Measurements from ENCODE around the gene ONECUT1.
"Not testable (repeated sequence)": the region's sequence is repeated elsewhere in the genome, so short reads cannot be mapped to it uniquely, and the experiment has no call there.

The ONECUT1 gene

DNA sequence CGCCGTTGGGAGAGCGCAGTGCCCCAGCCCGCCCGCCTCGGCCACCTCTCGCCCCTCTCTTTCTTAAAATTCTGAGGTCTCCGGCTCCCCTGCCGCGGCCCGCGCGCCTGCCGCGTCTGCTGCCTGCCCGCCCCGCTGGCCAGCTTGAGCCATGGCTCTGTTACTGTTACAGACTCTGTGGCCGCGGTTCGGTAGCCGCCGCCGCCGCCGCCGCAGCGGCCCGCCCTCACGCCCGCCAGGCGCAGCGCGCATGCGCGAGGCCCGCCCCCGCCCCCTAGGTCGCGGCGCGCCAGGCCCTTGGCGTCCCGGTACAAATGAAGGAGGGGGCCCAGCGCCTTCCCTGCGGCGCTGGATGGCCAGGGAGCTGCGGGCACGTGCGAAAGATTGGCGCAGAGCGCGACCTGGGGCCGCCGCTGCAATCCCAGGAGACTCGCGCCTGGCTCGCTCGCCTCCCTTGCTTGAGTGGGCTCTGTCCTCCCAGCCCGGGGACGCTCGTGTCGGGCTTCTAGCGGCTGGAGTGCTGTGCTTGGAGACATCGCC is at the start of gene ONECUT1:
Gene ONECUT1, minus strand, starts transcription at position 168 of the 540 bp plus-strand sequence. CDS start 452 bp downstream, outside the sequence.
- DNase-seq: peak in 1 of 2 donors; percentile 51

DNA sequence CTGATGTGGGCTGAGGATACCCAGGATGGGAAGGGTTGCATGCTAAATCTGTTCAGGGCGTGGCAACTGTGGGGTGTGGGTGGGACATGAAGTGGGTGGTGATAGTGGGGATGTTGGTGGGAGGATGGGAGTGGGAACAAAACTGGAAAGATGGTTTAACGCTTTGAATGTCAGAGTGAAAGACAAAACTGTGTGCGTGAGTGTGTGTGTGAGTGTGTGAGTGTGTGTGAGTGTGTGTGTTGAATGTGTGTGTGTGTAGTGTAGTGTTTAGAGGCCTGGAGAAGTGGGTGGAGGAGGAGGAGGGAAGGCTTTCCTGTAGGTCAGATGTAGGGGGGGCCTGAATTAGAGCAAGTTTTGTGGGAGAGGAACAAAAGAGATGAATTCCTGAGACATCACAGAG is 44.2 kb upstream of the ONECUT1 start:
- DNase-seq: no peak

DNA sequence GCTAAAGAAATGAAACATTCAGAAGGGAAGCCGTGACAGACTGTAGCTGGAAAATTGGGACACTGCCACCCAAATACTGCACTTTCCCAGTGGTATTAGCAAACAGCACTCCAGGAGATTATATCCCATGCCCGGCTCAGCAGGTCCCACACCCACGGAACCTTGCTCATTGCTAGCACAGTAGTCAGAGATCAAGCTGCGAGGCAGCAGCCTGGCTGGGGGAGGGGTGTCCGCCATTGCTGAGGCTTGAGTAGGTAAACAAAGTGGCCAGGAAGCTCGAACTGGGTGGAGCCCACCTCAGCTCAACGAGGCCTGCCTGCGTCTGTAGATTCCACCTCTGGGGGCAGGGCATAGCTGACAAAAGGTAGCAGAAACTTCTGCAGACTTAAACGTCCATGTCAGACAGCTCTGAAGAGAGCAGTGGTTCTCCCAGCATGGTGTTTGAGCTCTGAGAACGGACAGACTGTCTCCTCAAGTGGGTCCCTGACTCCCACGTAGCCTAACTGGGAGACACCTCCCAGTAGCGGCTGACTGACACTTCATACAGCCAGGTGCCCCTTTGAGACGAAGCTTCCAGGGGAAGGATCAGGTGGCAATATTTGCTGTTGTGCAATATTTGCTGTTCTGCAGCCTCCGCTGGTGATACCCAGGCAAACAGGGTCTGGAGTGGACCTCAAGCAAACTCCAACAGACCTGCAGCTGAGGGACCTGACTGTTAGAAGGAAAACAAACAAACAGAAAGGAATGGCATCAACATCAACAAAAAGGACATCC is 34.2 kb upstream of the ONECUT1 start:
- DNase-seq: not testable (repeated sequence)

DNA sequence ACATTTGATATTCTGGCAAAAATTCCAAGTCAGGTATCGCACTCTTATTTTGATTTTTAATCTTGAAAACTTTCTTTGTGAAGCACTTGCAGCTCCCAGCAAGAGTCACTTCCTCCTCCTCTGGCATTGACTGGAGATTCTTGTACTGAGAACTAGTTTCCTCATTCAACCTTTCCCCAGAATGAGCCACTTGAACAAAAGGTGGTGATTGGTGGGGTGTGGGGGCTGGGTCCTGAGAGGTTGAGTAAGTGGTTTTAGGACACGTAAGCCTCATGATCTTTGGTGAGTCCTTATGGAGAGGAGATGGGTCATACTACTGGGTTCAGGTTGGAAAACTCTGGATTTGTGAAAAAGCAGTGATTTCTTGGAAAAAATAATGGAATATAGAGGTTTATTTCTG is 32.3 kb upstream of the ONECUT1 start:
- DNase-seq: no peak

DNA sequence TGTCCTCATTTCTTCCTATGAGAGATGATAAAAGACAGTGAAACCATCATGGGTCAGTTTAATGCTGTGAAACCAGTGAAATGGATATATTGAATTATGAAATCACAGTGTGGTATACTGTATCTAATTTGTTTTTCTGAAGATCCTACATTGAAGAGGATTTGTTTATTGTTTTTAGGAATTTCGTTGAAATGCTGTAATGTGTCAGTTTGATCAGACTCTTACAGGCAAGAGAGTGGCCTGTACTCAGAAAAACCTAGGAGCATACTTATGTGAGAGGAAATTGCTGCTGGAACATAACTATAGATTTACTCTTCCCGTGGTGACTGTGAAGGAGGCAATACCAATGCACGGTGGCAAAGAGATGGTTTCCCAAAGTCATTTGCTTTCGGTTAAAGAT is 29.1 kb upstream of the ONECUT1 start:
- DNase-seq: no peak

DNA sequence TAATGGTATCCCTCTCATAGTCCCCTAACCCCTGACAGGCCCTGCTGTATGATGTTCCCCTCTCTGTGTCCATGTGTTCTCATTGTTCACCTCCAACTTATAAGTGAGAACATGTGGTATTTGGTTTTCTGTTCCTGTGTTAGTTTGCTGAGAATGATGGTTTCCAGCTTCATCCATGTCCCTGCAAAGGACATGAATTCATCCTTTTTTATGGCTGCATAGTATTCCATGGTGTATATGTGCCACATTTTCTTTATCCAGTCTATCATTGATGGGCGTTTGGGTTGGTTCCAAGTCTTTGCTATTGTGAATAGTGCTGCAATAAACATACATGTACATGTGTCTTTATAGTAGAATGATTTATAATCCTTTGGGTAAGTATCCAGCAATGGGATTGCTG is 25.8 kb upstream of the ONECUT1 start:
- not testable (repeated sequence) for DNase-seq

DNA sequence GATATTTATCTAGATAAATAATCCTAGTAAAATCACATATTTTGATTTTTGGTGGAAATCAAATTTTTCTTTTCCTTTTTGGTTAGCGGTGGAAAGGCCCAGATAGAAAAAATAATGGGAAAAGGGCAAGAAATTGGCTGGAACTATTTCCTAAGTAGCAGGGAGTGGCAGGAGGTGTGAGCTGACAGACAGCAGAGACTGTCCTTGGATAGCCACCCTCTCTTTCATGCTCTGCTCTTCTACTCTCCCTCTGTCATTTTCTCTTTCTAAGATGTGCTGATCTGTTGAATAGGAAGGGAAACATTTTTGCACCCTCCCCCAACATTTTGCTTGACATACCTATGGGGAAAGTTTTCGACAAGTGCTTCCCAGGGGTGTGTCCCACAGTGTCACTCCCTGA is 18.9 kb upstream of the ONECUT1 start:
- no peak for DNase-seq

DNA sequence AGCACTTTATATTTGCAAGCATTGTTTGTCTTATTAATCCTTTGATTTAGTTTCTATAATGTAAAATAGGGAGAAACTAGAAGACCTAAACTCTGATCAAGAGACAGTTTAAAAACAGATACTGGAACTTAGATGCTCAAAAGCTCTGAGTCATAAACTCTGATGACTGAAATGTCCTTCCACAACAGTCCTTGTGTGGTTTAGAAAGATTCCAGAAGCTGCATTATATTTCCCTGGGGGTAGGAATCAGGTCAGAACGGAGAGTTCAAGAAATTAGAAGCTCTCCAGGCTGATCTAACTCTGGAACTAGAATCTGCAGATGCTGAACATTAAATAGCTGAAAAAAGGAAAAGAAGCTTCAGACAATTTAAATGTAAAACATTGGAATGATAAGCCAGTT is 18.3 kb upstream of the ONECUT1 start:
- DNase-seq: no peak

DNA sequence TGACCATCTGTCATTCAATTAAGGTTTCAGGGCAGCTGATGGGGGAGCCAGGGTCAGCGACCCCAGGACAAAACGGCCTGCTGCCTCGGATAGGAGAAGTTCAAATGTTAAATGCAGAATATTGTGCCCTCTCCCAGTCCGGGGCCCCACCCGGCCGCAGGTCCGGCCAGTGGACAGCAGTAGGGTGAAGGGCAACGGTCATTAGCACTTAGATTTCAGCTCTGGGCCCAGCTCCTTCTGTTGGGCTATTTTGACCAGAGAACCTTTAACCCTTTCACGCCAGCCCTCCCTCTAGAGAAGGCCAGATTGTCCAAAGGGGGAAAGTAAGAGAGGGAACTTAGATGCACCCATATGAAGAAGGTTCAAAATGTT is 16.1 kb upstream of the ONECUT1 start:
- DNase-seq: no peak

DNA sequence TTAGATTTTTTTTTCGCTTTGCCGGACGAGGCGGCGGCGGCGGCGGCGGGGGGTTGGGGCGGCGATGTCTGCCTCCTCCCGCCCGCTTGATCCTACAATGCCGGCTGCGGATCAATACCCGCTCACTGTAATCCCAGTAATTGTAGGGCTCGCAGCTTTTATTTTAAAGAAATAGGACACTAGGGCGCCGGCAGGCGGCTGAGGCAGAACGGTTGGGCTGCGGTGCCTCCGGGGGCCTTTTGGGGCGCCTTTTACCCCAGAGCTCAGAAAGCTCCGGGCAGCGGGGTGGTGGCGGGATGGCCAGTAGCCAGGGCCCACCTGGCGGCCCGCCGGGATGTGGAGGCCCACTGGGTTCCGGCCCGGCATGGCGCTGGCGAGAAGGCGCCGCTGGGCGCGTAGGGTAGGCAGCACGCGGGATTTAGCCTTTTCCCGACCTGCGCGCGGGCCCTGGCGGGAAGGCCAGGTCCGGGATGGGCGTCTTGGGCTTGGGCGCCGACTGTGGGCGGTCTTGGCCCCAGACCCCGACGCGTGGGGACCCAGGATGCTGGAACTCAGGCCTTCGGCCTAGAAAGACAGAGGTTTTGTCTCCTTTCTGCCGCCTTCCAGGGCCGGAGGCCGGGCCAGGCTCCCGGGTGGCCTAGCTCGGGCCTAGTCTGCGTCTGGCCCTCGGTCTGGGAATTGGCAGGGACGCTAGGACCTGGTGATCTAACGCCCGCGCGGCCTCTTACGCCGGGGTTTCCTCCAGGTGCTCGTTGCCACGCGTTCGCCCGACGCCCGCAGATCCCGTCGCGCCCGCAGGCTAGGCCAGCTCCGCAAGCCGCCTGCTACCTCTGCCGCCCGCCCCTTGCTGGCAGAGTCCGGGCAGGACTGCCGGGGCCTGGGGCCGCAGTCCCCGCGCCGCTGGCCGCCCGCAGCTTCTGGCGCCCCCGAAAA is 15.5 kb upstream of the ONECUT1 start:
- no peak for DNase-seq

DNA sequence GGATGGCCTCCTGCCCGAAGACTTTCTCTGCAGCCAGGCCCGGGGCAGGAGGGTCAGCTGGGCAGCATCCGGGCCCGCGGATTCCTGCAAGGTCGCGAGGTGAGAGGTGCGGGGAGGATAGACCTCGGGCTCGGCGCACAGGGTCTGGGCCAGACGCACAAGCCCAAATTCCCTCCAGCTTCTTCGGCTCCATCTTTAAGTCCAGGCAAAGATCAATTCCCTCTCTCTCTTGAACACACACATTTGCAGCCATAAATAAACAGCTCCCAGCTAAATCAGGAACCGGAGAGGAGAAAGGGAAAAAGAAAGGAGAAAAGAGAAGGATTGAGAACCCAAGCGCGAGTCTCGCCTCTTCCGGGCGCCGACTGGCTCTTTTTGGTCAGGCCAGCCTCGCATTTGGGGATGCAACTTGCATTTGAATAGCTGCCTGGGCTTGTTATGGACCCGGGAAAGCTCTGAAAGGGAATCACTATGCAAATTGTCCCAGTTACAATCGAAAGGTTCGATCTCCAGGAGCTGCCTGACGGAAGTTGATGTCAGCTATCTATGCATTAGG is 14.5 kb upstream of the ONECUT1 start:
- no peak for DNase-seq

DNA sequence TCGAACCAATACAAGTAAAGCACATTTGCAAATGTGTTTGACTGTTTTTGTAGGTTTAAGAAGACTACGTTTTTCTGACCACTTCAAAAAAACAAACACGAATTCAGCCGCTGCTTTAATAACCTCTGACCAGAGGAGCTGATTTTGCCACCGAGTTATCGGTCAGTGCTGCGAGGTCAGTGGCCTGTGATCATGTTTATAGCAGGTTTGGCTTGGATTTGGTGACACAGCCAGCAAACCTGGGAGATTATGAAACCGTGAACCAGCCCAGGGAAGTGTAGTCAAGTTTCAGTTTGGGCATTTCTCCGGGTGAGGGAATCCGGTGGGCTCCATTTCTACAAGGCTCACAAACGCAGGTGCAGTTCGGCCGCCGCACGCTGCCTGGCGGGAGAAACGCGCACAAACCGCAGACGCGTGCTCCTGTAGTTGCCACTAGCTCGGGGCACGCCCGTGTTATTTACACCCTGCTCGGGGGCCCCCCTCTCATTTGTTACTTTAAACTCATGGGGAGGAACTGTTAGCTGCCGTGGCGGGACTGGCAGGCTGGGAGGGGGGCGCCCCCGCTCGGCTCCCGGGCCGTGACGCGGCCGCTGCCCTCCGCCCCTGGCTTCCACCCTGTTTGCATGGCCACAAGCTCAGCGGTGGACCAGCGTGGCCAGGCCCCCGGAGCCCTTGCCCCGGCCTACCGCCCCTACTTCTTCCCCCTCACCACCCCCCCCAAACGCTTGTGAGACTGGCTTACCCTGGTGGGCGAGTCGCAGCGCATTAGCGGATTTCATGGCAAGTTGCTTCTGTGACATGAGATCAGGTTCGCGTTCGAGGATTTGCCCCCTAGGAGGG is 13.6 kb upstream of the ONECUT1 start:
- no peak for DNase-seq

DNA sequence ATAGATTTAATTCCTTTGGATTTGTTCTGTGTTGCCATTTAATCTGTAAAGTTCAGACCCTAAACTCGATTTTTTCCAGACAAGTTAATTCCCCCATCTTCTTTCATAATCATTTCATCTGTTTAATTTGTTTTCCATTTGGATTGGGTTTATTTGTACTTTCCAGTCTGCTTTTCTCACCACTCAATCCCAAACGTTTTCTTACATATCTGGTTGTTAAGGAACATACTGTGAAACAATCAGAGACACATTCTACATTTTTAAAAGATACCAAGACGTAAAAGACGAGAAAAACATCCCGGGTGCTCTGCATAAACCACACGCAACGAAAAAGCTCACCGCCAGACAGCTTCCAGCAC is 13.0 kb upstream of the ONECUT1 start:
- no peak for DNase-seq

DNA sequence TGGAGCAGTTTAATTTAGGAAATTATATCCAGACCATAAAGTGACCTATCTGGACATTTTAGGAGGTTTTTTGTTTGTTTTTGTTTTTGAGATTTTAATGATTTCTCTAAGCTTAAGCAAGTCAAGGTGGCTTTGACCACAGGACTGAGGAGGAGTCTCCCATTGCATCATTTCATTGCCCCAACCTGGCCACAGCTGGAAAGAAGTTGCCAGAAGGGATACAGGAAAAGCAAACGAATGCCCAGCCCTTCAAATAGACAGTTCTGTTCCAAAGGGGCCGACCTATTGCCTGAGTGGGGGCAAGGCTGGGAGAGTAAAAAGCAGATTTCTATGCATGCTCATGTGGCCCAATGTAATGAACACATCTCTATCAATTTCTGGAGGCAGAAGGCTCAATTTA is 12.0 kb upstream of the ONECUT1 start:
- no peak for DNase-seq

DNA sequence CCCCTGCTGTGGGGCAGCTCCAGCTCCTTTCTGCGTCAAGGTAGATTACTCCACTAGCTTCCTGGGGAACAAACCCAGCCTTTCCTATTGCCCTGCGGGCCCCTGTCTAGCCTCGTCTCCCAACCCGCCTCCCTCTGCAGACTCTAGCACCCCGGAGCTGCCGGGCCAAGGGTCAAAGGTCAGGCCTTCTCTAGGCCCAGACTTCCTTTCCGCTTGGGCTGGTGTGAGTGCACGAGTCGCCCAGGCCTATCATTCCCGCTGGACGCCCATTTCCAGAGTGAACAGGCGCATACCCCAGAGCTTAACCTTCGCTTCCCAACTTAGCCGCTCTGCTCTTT is 11.6 kb upstream of the ONECUT1 start:
- DNase-seq: no peak

DNA sequence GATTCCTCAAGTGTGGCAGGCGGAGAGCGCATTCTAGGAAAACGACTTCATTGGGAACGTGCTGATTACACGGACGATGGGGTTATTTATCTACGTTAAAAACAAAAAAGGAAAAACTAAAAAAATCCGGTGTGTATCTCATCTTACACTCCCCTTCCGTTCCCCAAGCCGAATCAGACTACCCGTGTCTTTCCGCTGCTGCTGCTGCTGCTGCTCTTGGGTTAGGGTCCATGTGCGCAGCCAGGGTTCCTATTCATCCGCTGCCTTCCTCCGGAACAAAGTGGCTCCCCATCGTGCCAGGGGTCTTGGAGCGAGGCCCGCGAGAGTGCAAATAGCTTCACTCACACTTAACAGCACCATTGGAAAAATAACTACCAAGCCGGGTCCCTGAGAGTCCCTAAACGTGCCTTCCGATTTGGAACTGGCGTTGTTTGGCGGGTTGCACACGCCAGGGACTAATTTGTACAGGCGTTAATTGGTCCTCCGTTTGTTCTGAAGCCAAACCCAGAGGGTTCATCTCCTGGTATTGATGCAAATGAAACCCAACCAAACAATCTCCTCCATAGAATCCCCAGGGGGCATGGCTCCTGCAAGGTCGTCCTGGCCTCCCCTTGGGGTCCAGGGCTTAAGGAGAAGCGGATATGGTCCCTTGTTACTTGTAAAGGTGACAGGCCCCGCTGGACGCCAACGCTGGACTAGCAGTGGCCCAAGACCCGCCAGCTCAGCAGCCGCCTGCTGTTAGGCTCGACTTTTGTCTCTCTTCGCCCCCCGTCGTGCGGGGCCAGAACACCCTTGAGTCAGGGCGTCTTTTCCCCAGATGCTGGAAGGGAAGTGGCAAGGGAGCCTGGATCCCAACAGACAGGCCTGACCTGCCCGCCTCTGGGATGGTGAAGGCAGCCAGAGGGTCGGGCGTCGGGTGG is 11.0 kb upstream of the ONECUT1 start:
- DNase-seq: no peak

DNA sequence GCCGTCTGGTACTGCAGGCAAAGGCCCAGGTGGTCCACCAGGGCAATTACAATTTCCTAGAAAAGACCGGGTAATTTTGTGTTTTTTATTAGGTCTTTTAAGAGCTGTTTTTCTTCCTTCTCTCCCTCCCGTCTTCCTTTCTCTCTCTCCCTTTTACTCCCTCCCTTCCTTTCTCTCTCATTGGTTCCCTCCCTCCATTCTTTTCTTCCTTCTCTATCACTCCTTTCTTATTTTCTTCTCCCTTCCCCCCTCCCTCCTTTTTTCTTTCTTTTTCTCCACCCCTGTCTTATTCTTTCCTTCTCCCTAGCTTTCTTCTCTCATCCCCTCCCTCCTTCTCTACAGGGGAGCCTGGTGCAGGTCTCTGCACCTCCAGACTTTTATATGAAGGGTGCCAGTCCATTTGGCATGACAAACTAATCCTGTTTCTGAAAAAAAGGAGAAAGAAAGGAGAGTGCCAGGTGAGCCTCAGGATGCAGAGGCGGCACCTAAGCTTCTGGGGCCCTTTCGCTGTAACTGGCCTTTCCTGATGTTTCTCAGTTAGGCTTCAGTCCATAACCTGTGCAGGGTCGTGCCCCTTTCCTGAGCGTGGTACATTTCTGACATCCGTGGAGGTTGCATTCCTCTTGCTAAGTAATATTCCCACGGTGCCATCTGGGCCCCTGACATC is 9.1 kb upstream of the ONECUT1 start:
- no peak for DNase-seq

DNA sequence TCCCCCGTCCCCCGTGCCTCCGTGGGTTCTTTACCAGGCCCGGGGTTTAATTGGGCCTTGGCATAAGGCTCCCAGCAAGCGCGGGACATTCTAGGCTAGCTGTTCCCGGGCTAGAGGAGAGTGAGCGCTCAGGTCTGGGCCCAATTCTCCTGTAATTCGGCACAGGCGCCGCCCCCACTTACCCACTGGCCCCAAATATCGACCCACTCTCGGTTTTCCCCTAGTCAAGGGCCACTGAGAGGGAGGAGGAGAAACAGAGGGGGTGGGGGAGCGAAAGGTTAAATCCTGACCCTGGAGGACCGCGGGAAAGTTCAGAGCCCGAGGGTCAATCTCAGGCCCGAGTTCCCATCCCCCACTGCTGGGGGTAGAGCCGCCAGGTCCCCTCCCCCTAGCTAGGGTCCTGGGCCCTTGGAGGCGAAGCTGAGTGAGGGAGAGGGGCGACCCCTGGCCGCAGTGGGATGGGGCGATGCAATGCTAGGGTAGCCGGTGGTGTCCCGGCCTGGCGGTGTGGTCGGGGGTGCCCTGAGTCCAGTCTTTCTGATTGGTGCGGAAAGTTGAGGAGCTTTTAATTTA is 8.5 kb upstream of the ONECUT1 start:
- no peak for DNase-seq

DNA sequence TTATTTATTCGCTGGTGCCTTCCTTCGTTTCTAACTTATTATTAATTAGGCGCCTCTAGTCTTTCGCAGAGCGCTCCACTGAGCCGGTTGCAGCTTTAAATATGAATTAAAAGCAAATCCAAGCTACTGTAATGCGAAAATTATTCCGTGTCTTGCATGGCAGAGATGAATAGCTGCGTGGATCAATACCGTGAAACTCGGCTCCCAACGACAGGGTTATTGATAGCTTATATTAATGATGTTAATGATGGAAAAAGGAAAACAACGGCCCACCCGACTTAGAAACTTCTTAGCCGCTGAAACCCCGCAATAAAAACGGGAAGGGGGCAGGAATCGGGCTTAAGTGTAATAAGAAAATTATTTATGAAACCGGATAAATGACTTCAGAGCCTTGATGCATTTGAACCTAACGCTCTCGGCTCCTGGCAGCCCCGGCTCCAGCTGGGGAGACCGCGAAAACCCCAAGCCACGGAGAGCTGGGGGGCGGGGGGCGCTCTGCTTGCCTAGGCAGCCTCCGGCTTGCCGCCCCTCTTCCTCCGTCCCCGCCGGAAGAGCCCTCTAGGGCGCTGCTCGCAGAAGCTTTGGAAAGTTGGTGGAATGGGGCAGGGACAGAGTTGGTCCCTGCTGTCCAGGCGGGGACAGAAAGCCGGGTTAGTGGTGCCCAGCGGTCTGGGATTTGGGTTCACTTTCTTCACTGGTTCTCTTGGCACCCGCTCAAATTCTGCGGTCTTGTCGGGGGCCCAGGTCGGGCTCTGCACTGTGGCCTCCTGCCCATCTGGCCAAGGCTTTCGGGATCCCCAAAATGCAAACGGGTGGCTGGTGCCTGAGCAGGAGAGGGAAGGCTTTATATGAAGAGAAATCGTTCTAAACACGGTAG is 7.7 kb upstream of the ONECUT1 start:
- no peak for DNase-seq
